ENCODE measurements around the gene ABT1.

The ABT1 gene

DNA sequence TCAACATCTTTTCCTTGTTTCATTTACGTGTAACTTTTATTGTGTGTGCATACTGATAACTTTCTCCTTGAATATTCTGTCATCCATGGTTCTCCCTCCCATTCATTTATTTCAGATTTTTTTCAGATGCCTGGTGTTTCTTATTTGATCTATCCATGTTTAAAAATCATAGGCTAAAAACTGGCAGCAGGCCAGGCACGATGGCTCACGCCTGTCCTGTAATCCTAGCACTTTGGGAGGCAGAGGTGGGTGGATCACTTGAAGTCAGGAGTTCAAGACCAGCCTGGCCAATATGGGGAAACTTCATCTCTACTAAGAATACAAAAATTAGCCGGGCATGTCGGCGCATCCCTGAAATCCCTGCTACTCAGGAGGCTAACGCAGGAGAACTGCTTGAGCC lies 31.1 kb downstream of the ABT1 start:
- Histone ChIP-seq H3K4me3 (ENCODE audit: low read depth in 1 of 2, low read length in 1 of 2) (no peak overlapping the region), H3K4me1 (ENCODE audit: control insufficient read depth in 1 of 2, insufficient read depth in 1 of 2, low read depth in 1 of 2, low read length in 1 of 2) (no peaks in the 10 kb centered on the region), H3K27ac (no peak overlapping the region), H3K27me3 (no peaks in the 10 kb centered on the region), H3K9me3 (no peaks in the 10 kb centered on the region), H3K36me3 (no peaks in the 10 kb centered on the region)
- TF ChIP-seq, protein P1, sequence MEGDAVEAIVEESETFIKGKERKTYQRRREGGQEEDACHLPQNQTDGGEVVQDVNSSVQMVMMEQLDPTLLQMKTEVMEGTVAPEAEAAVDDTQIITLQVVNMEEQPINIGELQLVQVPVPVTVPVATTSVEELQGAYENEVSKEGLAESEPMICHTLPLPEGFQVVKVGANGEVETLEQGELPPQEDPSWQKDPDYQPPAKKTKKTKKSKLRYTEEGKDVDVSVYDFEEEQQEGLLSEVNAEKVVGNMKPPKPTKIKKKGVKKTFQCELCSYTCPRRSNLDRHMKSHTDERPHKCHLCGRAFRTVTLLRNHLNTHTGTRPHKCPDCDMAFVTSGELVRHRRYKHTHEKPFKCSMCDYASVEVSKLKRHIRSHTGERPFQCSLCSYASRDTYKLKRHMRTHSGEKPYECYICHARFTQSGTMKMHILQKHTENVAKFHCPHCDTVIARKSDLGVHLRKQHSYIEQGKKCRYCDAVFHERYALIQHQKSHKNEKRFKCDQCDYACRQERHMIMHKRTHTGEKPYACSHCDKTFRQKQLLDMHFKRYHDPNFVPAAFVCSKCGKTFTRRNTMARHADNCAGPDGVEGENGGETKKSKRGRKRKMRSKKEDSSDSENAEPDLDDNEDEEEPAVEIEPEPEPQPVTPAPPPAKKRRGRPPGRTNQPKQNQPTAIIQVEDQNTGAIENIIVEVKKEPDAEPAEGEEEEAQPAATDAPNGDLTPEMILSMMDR (IDR thresholded peaks at IDR 0.05): no peak

DNA sequence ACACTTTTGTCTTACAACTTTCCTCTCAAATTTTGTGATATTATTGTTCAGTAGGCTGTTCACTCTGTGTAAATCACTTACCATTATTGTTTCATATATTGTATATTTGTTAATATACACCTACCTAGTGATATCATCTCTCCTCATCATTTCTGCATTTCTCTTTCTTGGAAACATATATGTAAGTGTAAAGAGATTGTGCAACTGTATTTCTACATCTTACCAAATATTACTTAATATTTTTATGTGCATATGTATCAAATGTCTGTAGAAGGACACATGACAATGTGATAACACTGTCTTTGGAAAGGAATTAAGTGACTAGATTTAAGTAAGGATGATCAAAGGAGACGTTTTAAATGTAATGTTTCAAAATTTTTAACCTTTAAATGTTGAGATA lies 32.6 kb downstream of the ABT1 start:
- H3K27me3 ChIP-seq: no peaks in the 10 kb centered on the region
- TF ChIP-seq, protein P1 (IDR thresholded peaks at IDR 0.05): no peak
- H3K36me3 ChIP-seq: no peaks in the 10 kb centered on the region
- H3K27ac ChIP-seq: no peak overlapping the region
- H3K9me3 ChIP-seq: no peaks in the 10 kb centered on the region
- no peaks in the 10 kb centered on the region for H3K4me1 ChIP-seq (ENCODE audit: control insufficient read depth in 1 of 2, insufficient read depth in 1 of 2, low read depth in 1 of 2, low read length in 1 of 2)
- H3K4me3 ChIP-seq (ENCODE audit: low read depth in 1 of 2, low read length in 1 of 2): no peak overlapping the region

DNA sequence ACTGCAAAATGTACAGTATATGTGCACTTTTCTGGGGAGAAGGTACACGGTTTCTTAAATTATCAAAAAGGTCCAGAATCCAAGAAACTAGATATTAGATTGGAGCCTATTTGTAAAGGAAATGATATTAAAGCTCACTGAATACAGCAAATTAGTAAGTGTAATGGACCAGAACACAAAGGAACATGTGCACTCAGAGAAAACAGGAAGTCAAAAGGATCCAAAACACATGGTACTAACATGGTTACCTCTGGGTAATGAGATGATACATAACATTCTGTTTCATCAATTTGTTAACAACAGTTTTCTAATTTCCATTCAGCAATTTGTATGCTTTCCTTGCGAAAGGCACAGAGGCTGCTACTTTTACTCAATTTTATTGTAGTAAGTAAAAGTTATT lies 44.1 kb downstream of the ABT1 start:
- no peaks in the 10 kb centered on the region for H3K27me3 ChIP-seq
- no peaks in the 10 kb centered on the region for H3K4me1 ChIP-seq (ENCODE audit: control insufficient read depth in 1 of 2, insufficient read depth in 1 of 2, low read depth in 1 of 2, low read length in 1 of 2)
- no peak overlapping the region for H3K4me3 ChIP-seq (ENCODE audit: low read depth in 1 of 2, low read length in 1 of 2)
- TF ChIP-seq, protein P1 (IDR thresholded peaks at IDR 0.05): no peak
- peaks cover 24% of the 10 kb centered on the region for H3K36me3 ChIP-seq
- H3K9me3 ChIP-seq: peaks cover 7% of the 10 kb centered on the region
- H3K27ac ChIP-seq: no peak overlapping the region

DNA sequence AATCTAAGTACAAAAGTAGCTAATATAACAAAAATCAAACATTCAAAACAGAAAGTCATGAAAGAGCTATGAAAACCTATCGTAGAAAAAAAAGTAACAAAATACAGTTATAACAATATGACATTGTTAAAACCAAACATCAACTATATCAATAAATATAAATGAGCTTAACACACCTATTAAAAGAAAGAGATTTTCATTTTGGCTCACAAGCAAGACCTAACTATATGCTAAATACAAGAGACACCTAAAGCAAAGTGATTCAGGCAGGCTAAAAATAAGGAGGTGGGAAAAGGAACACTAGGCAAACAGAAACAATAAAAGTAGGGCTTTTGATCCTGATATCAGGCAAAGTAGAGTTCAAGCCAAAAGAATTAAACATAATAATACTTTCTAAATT lies 49.3 kb downstream of the ABT1 start:
- Histone ChIP-seq H3K9me3 (peaks cover 7% of the 10 kb centered on the region), H3K4me1 (ENCODE audit: control insufficient read depth in 1 of 2, insufficient read depth in 1 of 2, low read depth in 1 of 2, low read length in 1 of 2) (no peaks in the 10 kb centered on the region), H3K27me3 (no peaks in the 10 kb centered on the region), H3K36me3 (peaks cover 24% of the 10 kb centered on the region), H3K4me3 (ENCODE audit: low read depth in 1 of 2, low read length in 1 of 2) (no peak overlapping the region), H3K27ac (no peak overlapping the region)
- TF ChIP-seq, protein P1 (IDR thresholded peaks at IDR 0.05): no peak

Measured in neutrophil (primary cell).